ENCODE results near the gene AKAP6. TPM values are rescaled to one million over a fixed set of nuclear protein-coding genes. Genes with fewer than 3 reads are reported as not detected.

The AKAP6 gene
- total and polyA plus RNA-seq, 2 experiments from 2014 or later = 0.38 to 0.42 TPM

DNA sequence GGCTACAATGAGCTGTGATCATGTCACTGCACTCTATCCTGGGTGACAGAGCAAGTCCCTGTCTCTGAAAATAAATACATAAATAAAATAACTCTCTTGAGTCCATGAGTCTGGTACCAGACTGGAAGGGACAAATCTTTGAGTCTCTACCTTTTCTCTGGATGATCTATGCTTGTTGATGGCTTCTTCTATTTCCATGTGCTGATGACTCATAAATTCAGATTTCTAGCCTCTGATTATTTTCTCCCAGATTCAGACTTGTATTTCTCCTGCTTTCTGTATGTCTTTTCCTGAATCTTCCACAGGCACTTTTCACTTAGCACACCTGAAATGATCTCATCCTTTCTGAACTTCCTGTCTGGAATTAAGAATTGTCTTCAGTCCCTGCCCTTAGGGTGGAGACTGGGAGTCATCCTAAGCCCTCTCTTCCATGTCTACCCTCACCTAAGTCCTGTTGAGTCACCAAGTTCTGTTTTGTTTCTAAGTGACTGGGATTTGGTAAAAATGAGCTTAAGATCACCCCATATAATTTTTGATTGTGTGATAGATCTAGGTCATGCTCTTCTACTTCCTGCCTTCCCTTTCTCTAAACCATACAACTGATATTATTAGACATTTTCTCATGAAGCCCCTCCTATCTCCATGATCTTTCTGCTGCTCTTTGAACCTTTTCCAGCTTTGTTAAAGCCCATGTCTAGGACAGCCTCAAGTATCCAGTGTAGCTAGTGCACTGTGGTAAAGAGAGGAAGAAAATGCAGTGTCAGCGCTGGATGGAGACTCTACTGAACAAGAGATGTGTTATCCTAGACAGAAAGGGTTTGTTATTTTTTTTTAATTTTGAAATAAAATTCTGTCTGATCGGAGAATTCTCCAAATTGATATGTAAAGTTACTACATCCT lies 13.1 kb downstream of the AKAP6 start:
- Mint-ChIP-seq H3K27ac (peak overlapping the region; percentile 3; the same call in 1 of the 2 replicates), H3K9me3 (no peaks in the 10 kb centered on the region), H3K4me1 (peaks cover 13% of the 10 kb centered on the region), H3K27me3 (ENCODE audit: insufficient read depth, low read depth, poor library complexity) (no peaks in the 10 kb centered on the region), H3K36me3 (ENCODE audit: low read depth) (no peaks in the 10 kb centered on the region), H3K4me3 (no peak overlapping the region)
- DNase-seq (ENCODE audit: low spot score) (no peak), ATAC-seq (no peak)
- Histone ChIP-seq H3K4me3 (no peak overlapping the region), H3K4me2 (no peak overlapping the region), H4K20me1 (replicated peaks; ENCODE audit: insufficient read depth) (no peaks in the 10 kb centered on the region), H3F3A (replicated peaks; ENCODE audit: low read depth) (no peaks in the 10 kb centered on the region), H2AFZ (no peak overlapping the region), H3K36me3 (ENCODE audit: insufficient read depth) (no peaks in the 10 kb centered on the region; the same call in 1 of the 2 replicates), H3K9me2 (ENCODE audit: insufficient read depth) (peaks cover 9% of the 10 kb centered on the region; the same call in 1 of the 2 replicates), H3K79me2 (replicated peaks; ENCODE audit: insufficient read depth) (no peaks in the 10 kb centered on the region), H3K27ac (ENCODE audit: low read depth) (no peak overlapping the region), H3K27me3 (ENCODE audit: insufficient read depth) (no peaks in the 10 kb centered on the region), H3K4me1 (ENCODE audit: insufficient read depth) (peaks cover 10% of the 10 kb centered on the region; the same call in 1 of the 2 replicates)
- no peak for TF ChIP-seq NANOG (IDR thresholded peaks at IDR 0.05; ENCODE audit: borderline replicate concordance)
- TF ChIP-seq STAT1 (IDR thresholded peaks at IDR 0.05; ENCODE audit: unreplicated experiment) = no peak
- no peak for TF ChIP-seq EZH2 (IDR thresholded peaks at IDR 0.05; ENCODE audit: low read depth, unreplicated experiment)
- no peak for TF ChIP-seq JUNB (IDR thresholded peaks at IDR 0.05; ENCODE audit: unreplicated experiment)
- TF ChIP-seq, protein P1, sequence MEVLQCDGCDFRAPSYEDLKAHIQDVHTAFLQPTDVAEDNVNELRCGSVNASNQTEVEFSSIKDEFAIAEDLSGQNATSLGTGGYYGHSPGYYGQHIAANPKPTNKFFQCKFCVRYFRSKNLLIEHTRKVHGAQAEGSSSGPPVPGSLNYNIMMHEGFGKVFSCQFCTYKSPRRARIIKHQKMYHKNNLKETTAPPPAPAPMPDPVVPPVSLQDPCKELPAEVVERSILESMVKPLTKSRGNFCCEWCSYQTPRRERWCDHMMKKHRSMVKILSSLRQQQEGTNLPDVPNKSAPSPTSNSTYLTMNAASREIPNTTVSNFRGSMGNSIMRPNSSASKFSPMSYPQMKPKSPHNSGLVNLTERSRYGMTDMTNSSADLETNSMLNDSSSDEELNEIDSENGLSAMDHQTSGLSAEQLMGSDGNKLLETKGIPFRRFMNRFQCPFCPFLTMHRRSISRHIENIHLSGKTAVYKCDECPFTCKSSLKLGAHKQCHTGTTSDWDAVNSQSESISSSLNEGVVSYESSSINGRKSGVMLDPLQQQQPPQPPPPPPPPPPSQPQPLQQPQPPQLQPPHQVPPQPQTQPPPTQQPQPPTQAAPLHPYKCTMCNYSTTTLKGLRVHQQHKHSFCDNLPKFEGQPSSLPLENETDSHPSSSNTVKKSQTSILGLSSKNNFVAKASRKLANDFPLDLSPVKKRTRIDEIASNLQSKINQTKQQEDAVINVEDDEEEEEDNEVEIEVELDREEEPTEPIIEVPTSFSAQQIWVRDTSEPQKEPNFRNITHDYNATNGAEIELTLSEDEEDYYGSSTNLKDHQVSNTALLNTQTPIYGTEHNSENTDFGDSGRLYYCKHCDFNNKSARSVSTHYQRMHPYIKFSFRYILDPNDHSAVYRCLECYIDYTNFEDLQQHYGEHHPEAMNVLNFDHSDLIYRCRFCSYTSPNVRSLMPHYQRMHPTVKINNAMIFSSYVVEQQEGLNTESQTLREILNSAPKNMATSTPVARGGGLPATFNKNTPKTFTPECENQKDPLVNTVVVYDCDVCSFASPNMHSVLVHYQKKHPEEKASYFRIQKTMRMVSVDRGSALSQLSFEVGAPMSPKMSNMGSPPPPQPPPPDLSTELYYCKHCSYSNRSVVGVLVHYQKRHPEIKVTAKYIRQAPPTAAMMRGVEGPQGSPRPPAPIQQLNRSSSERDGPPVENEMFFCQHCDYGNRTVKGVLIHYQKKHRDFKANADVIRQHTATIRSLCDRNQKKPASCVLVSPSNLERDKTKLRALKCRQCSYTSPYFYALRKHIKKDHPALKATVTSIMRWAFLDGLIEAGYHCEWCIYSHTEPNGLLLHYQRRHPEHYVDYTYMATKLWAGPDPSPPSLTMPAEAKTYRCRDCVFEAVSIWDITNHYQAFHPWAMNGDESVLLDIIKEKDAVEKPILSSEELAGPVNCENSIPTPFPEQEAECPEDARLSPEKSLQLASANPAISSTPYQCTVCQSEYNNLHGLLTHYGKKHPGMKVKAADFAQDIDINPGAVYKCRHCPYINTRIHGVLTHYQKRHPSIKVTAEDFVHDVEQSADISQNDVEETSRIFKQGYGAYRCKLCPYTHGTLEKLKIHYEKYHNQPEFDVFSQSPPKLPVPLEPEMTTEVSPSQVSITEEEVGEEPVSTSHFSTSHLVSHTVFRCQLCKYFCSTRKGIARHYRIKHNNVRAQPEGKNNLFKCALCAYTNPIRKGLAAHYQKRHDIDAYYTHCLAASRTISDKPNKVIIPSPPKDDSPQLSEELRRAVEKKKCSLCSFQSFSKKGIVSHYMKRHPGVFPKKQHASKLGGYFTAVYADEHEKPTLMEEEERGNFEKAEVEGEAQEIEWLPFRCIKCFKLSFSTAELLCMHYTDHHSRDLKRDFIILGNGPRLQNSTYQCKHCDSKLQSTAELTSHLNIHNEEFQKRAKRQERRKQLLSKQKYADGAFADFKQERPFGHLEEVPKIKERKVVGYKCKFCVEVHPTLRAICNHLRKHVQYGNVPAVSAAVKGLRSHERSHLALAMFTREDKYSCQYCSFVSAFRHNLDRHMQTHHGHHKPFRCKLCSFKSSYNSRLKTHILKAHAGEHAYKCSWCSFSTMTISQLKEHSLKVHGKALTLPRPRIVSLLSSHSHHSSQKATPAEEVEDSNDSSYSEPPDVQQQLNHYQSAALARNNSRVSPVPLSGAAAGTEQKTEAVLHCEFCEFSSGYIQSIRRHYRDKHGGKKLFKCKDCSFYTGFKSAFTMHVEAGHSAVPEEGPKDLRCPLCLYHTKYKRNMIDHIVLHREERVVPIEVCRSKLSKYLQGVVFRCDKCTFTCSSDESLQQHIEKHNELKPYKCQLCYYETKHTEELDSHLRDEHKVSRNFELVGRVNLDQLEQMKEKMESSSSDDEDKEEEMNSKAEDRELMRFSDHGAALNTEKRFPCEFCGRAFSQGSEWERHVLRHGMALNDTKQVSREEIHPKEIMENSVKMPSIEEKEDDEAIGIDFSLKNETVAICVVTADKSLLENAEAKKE (CRISPR knock-in tag; IDR thresholded peaks at IDR 0.05) = no peak
- TF ChIP-seq, protein P2, sequence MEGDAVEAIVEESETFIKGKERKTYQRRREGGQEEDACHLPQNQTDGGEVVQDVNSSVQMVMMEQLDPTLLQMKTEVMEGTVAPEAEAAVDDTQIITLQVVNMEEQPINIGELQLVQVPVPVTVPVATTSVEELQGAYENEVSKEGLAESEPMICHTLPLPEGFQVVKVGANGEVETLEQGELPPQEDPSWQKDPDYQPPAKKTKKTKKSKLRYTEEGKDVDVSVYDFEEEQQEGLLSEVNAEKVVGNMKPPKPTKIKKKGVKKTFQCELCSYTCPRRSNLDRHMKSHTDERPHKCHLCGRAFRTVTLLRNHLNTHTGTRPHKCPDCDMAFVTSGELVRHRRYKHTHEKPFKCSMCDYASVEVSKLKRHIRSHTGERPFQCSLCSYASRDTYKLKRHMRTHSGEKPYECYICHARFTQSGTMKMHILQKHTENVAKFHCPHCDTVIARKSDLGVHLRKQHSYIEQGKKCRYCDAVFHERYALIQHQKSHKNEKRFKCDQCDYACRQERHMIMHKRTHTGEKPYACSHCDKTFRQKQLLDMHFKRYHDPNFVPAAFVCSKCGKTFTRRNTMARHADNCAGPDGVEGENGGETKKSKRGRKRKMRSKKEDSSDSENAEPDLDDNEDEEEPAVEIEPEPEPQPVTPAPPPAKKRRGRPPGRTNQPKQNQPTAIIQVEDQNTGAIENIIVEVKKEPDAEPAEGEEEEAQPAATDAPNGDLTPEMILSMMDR (conservative IDR thresholded peaks at IDR 0.05; ENCODE audit: low read depth in 2 of 2) = no peak
- no peak for TF ChIP-seq ZNF114 (CRISPR knock-in tag; IDR thresholded peaks at IDR 0.05)

All from GM23338 (cell line).